Measurements from ENCODE around the gene HIF1AN.

DNA sequence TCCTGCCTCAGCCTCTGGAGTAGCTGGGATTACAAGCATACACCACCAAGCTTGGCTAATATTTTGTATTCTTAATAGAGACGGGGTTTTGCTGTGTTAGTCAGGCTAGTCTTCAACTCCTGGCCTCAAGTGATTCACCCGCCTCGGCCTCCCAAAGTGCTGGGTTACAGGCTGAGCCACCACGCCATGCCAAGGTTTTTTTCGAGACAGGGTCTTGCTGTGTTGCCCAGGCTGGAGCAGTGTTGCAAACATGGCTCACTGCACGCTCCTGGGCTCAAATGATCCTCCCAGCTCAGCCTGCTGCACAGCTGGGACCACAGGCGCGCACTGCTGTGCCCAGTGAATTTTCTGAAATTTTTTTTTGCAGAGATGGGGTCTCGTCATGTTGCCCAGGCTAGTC, 12.8 kb upstream of the HIF1AN start:
- TF ChIP-seq, protein P1, sequence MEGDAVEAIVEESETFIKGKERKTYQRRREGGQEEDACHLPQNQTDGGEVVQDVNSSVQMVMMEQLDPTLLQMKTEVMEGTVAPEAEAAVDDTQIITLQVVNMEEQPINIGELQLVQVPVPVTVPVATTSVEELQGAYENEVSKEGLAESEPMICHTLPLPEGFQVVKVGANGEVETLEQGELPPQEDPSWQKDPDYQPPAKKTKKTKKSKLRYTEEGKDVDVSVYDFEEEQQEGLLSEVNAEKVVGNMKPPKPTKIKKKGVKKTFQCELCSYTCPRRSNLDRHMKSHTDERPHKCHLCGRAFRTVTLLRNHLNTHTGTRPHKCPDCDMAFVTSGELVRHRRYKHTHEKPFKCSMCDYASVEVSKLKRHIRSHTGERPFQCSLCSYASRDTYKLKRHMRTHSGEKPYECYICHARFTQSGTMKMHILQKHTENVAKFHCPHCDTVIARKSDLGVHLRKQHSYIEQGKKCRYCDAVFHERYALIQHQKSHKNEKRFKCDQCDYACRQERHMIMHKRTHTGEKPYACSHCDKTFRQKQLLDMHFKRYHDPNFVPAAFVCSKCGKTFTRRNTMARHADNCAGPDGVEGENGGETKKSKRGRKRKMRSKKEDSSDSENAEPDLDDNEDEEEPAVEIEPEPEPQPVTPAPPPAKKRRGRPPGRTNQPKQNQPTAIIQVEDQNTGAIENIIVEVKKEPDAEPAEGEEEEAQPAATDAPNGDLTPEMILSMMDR (IDR thresholded peaks at IDR 0.05): no peak
- no peak for TF ChIP-seq EP300 (IDR thresholded peaks at IDR 0.05)
- no peak for TF ChIP-seq POLR2A (IDR thresholded peaks at IDR 0.05)
